GM23338 (cell line): Measurements from ENCODE around the gene B3GALT5. TPM values are rescaled to one million over a fixed set of nuclear protein-coding genes. Genes with fewer than 3 reads are reported as not detected.

Experiments used
- ATAC-seq: fragments of 200-7000 bp; cut with Tn5 transposase; 3 replicates; pipeline ENCODE4 v1.9.1; 2020
- DNase-seq: peaks from one replicate; pipeline ENCODE4 v3.0.0-alpha.2; 2015; ENCODE audit warnings: low spot score
- H2AFZ ChIP-seq: fragments of 200-600 bp; sonication (generic); 2 replicates; pipeline ENCODE4 v1.8.0; 2016; ENCODE audit warnings: antibody characterized with exemption, mild to moderate bottlenecking, moderate library complexity
- H3F3A ChIP-seq: fragments of 200-600 bp; sonication (generic); replicated peaks from 2 replicates; pipeline ENCODE4 v1.8.0; 2017; ENCODE audit warnings: antibody characterized with exemption, mixed run types, low read depth
- H3K27ac ChIP-seq: fragments of 200-600 bp; sonication (generic); 2 replicates; pipeline ENCODE4 v1.6.1; 2016; ENCODE audit warnings: low read depth
- H3K27me3 ChIP-seq: fragments of 200-600 bp; sonication (generic); 2 replicates; pipeline ENCODE4 v1.8.0; 2016; ENCODE audit warnings: mild to moderate bottlenecking, mixed run types, moderate library complexity; ENCODE audit not compliant: insufficient read depth
- H3K36me3 ChIP-seq: fragments of 200-600 bp; sonication (generic); 2 replicates; pipeline ENCODE4 v1.8.0; 2016; ENCODE audit warnings: mild to moderate bottlenecking; ENCODE audit not compliant: insufficient read depth
- H3K4me1 ChIP-seq: fragments of 200-600 bp; sonication (generic); 2 replicates; pipeline ENCODE4 v1.8.0; 2016; ENCODE audit warnings: mild to moderate bottlenecking, moderate library complexity; ENCODE audit not compliant: insufficient read depth
- H3K4me2 ChIP-seq: fragments of 200-600 bp; sonication (generic); 2 replicates; pipeline ENCODE4 v1.7.1; 2017; ENCODE audit warnings: mixed run types
- H3K4me3 ChIP-seq: fragments of 200-600 bp; sonication (generic); 2 replicates; pipeline ENCODE4 v1.6.1; 2016; ENCODE audit warnings: mixed run types
- H3K79me2 ChIP-seq: fragments of 200-600 bp; sonication (generic); replicated peaks from 2 replicates; pipeline ENCODE4 v1.8.0; 2017; ENCODE audit warnings: mild to moderate bottlenecking; ENCODE audit not compliant: insufficient read depth
- H3K9me2 ChIP-seq: fragments of 200-600 bp; sonication (generic); 2 replicates; pipeline ENCODE4 v1.8.0; 2017; ENCODE audit not compliant: insufficient read depth
- H4K20me1 ChIP-seq: fragments of 200-600 bp; sonication (generic); replicated peaks from 2 replicates; pipeline ENCODE4 v1.8.0; 2017; ENCODE audit warnings: mild to moderate bottlenecking; ENCODE audit not compliant: insufficient read depth
- H3K27ac Mint-ChIP-seq: 2 replicates; pipeline ENCODE4 v1.8.0; 2020; ENCODE audit warnings: inconsistent platforms, mild to moderate bottlenecking, moderate library complexity, mixed read lengths
- H3K27me3 Mint-ChIP-seq: 3 replicates; pipeline ENCODE4 v1.8.0; 2022; ENCODE audit warnings: low read depth, mild to moderate bottlenecking, moderate library complexity, mixed read lengths, inconsistent platforms; ENCODE audit not compliant: insufficient read depth, poor library complexity
- H3K36me3 Mint-ChIP-seq: 3 replicates; pipeline ENCODE4 v1.8.0; 2021; ENCODE audit warnings: low read depth, mild to moderate bottlenecking, inconsistent platforms, moderate library complexity, mixed read lengths
- H3K4me1 Mint-ChIP-seq: 3 replicates; pipeline ENCODE4 v1.8.0; 2020; ENCODE audit warnings: mild to moderate bottlenecking, inconsistent platforms, mixed read lengths
- H3K4me3 Mint-ChIP-seq: 3 replicates; pipeline ENCODE4 v1.8.0; 2021; ENCODE audit warnings: moderate library complexity, mild to moderate bottlenecking, inconsistent platforms, mixed read lengths
- H3K9me3 Mint-ChIP-seq: 3 replicates; pipeline ENCODE4 v1.8.0; 2020; ENCODE audit warnings: moderate library complexity, mild to moderate bottlenecking, inconsistent platforms, mixed read lengths
- CREB1 ChIP-seq: fragments of 250-450 bp; sonication (Bioruptor Pico); IDR thresholded peaks from 2 replicates; pipeline ENCODE4 v1.5.0; 2020; ENCODE audit warnings: low read depth, mild to moderate bottlenecking, moderate library complexity
- CTCF ChIP-seq, 2 experiments: fragments of 200-600 bp in 1 of 2; sonication (generic) in 1 of 2; conservative IDR thresholded peaks; 2 replicates each; pipeline versions ENCODE4 v1.5.1 to v1.6.1; 2016 to 2017; ENCODE audit warnings: antibody characterized with exemption in 2 of 2, low read depth in 2 of 2, mild to moderate bottlenecking in 2 of 2, moderate library complexity in 1 of 2
- ETS1 ChIP-seq: IDR thresholded peaks from 2 replicates; pipeline ENCODE4 v1.6.1; 2016; ENCODE audit warnings: antibody characterized with exemption
- EZH2 ChIP-seq: fragments of 200-600 bp; sonication (generic); IDR thresholded peaks from one replicate; pipeline ENCODE4 v1.8.0; 2017; ENCODE audit warnings: antibody characterized with exemption, mild to moderate bottlenecking, low read depth; ENCODE audit not compliant: unreplicated experiment
- EZH2phosphoT487 ChIP-seq: fragments of 200-600 bp; sonication (generic); IDR thresholded peaks from one replicate; pipeline ENCODE4 v1.8.1; 2018; ENCODE audit warnings: antibody characterized with exemption; ENCODE audit not compliant: unreplicated experiment
- JUNB ChIP-seq: IDR thresholded peaks from one replicate; pipeline ENCODE4 v1.6.1; 2016; ENCODE audit warnings: antibody characterized with exemption; ENCODE audit not compliant: unreplicated experiment
- NANOG ChIP-seq: IDR thresholded peaks from 2 replicates; pipeline ENCODE4 v1.6.1; 2016; ENCODE audit warnings: antibody characterized with exemption, borderline replicate concordance
- POLR2AphosphoS5 ChIP-seq: IDR thresholded peaks from 2 replicates; pipeline ENCODE4 v1.6.1; 2016; ENCODE audit warnings: antibody characterized with exemption, low read depth
- REST ChIP-seq: IDR thresholded peaks from one replicate; pipeline ENCODE4 v1.6.1; 2018; ENCODE audit warnings: antibody characterized with exemption; ENCODE audit not compliant: unreplicated experiment
- STAT1 ChIP-seq: IDR thresholded peaks from one replicate; pipeline ENCODE4 v1.6.1; 2016; ENCODE audit warnings: antibody characterized with exemption; ENCODE audit not compliant: unreplicated experiment
- ZNF114 ChIP-seq: fragments of 250-450 bp; sonication (Bioruptor Pico); IDR thresholded peaks from 2 replicates; pipeline ENCODE4 v1.5.0; 2020; ENCODE audit warnings: mild to moderate bottlenecking, moderate library complexity
- ZNF331 ChIP-seq: fragments of 250-450 bp; sonication (Bioruptor Pico); IDR thresholded peaks from 2 replicates; pipeline ENCODE4 v1.5.0; 2020; ENCODE audit warnings: low read depth, mild to moderate bottlenecking, moderate library complexity
- ZNF462 ChIP-seq: fragments of 250-450 bp; sonication (Bioruptor Pico); IDR thresholded peaks from 2 replicates; pipeline ENCODE4 v1.5.0; 2020; ENCODE audit warnings: mild to moderate bottlenecking, moderate library complexity
- polyA plus RNA-seq: library from polyadenylated mRNA; unstranded; fragments of >200 nt; fragmentation: Nextera tagmentation; extraction: Ambion mirVana; gene quantifications from 2 replicates; pipeline ENCODE4 v1.2.1, GENCODE V29; 2016
- total RNA-seq: library from RNA; depleted of rRNA; stranded (reverse); fragments of >200 nt; shearing (Covaris generic); gene quantifications from 2 replicates; pipeline ENCODE4 v1.2.3, GENCODE V29; 2014

Gene B3GALT5
- total and polyA plus RNA-seq, 2 experiments from 2014 or later: 6.2 to 37.5 TPM

- no peak overlapping the region for H3K4me2 ChIP-seq
- H3F3A ChIP-seq: no peaks in the 10 kb centered on the region
- no peaks in the 10 kb centered on the region for H3K9me2 ChIP-seq
- H3K36me3 ChIP-seq: no peaks in the 10 kb centered on the region
- Mint-ChIP-seq H3K4me1 (peaks cover 9% of the 10 kb centered on the region; the same call in 2 of the 3 replicates), H3K27ac (no peak overlapping the region), H3K4me3 (no peak overlapping the region), H3K9me3 (peaks cover 20% of the 10 kb centered on the region), H3K27me3 (peaks cover 2% of the 10 kb centered on the region), H3K36me3 (peaks cover 24% of the 10 kb centered on the region)
- H3K27ac ChIP-seq: no peak overlapping the region
- no peak overlapping the region for H3K4me3 ChIP-seq
- H3K79me2 ChIP-seq: no peaks in the 10 kb centered on the region
- H2AFZ ChIP-seq: no peak overlapping the region
- DNase-seq (no peak), ATAC-seq (no peak)
- TF ChIP-seq REST: no peak
- TF ChIP-seq EZH2: no peak
- no peak for TF ChIP-seq STAT1
- no peak for TF ChIP-seq ZNF462 (CRISPR knock-in tag)
- TF ChIP-seq CTCF (conservative IDR thresholded peaks at IDR 0.05; ENCODE audit: low read depth in 2 of 2): no peak
- TF ChIP-seq JUNB: no peak
- no peak for TF ChIP-seq NANOG
- TF ChIP-seq EZH2phosphoT487: no peak
- TF ChIP-seq CREB1 (CRISPR knock-in tag): no peak
- TF ChIP-seq ETS1: no peak
- TF ChIP-seq POLR2AphosphoS5: no peak
- no peak for TF ChIP-seq ZNF331
- no peak for TF ChIP-seq ZNF114
- H3K4me1 ChIP-seq: no peaks in the 10 kb centered on the region
- H4K20me1 ChIP-seq: no peaks in the 10 kb centered on the region
- H3K27me3 ChIP-seq: no peaks in the 10 kb centered on the region
These were observed 73.3 kb downstream of the B3GALT5 start for GRCh38 chr21:39685991-39686390.
